GM12878 (cell line): ENCODE results near the gene RYR2. TPM values are rescaled to one million over a fixed set of nuclear protein-coding genes. Genes with fewer than 3 reads are reported as not detected.

ENCODE experiments used
- ATAC-seq: fragments of 200-7000 bp; cut with Tn5 transposase; 3 replicates; pipeline ENCODE4 v1.9.1; 2020; ENCODE audit warnings: mild to moderate bottlenecking, moderate library complexity
- BruUV-seq: library from RNA; stranded (reverse); fragments of 400-500 nt; replicated peaks from 2 replicates; lab custom pipeline; 2021; lab: Mats Ljungman, UMichigan
- CTCF ChIA-PET: fragments of 300-600 bp; sonication (Branson Sonifier 250); formaldehyde crosslinking; extraction: SDS; loops from one replicate; lab custom pipeline; 2021; ENCODE audit warnings: inconsistent platforms; lab: Yijun Ruan, JAX
- POLR2A ChIA-PET: fragments of 350-600 bp; formaldehyde crosslinking; extraction: SDS; loops from one replicate; lab custom pipeline; 2021; ENCODE audit warnings: inconsistent platforms; lab: Charles Lee
- RAD21 ChIA-PET: fragments of 300-600 bp; sonication (Branson Sonifier 250); formaldehyde crosslinking; loops from one replicate; lab custom pipeline; 2023; ENCODE audit warnings: antibody characterized with exemption; ENCODE audit not compliant: unreplicated experiment; lab: Charles Lee
- SMC1A ChIA-PET: fragments of 300-600 bp; sonication (Branson Sonifier 250); formaldehyde crosslinking; loops from one replicate; lab custom pipeline; 2023; ENCODE audit not compliant: unreplicated experiment, uncharacterized antibody; lab: Charles Lee
- DNase-seq: peaks from one replicate; pipeline ENCODE4 v3.0.0-alpha.2; 2011; ENCODE audit warnings: low read depth, low spot score
- FAIRE-seq: peaks from 3 replicates; lab custom pipeline; 2011; peaks lifted over from hg19 to GRCh38; lab: Jason Lieb, UNC
- H2AFZ ChIP-seq: 2 replicates; pipeline ENCODE4 v1.6.0; 2011; ENCODE audit warnings: low read depth, low read length, control low read depth; ENCODE audit not compliant: control insufficient read depth
- H3K27ac ChIP-seq: 2 replicates; pipeline ENCODE4 v1.5.1; 2011; ENCODE audit warnings: control low read depth; ENCODE audit not compliant: control insufficient read depth, insufficient read depth
- H3K27me3 ChIP-seq, 2 experiments: replicated peaks in 1 of 2; 2 replicates each; pipeline versions ENCODE4 v1.6.0 to v1.6.1; 2011; ENCODE audit warnings: low read length in 1 of 2; ENCODE audit not compliant: control insufficient read depth in 2 of 2, insufficient read depth in 2 of 2
- H3K36me3 ChIP-seq, 2 experiments: 2 replicates each; pipeline ENCODE4 v1.5.1; 2011; ENCODE audit warnings: low read length in 1 of 2; ENCODE audit not compliant: control insufficient read depth in 2 of 2, insufficient read depth in 2 of 2
- H3K4me1 ChIP-seq: 2 replicates; pipeline ENCODE4 v1.6.1; 2011; ENCODE audit warnings: mild to moderate bottlenecking, low read length, moderate library complexity, mixed read lengths; ENCODE audit not compliant: control insufficient read depth, insufficient read depth
- H3K4me2 ChIP-seq: 2 replicates; pipeline ENCODE4 v1.6.0; 2011; ENCODE audit warnings: control low read depth; ENCODE audit not compliant: control insufficient read depth, insufficient read depth
- H3K4me3 ChIP-seq: fragments of 200-600 bp; sonication (generic); 2 replicates; pipeline ENCODE4 v1.5.1; 2016
- H3K79me2 ChIP-seq: 2 replicates; pipeline ENCODE4 v1.6.0; 2011; ENCODE audit warnings: low read length; ENCODE audit not compliant: control insufficient read depth, insufficient read depth
- H3K9ac ChIP-seq: 2 replicates; pipeline ENCODE4 v1.8.0; 2011; ENCODE audit warnings: low read length, control low read depth, mixed read lengths; ENCODE audit not compliant: control insufficient read depth, insufficient read depth
- H3K9me3 ChIP-seq: replicated peaks from 3 replicates; pipeline ENCODE4 v1.5.1; 2011; ENCODE audit warnings: mild to moderate bottlenecking, low read length; ENCODE audit not compliant: control insufficient read depth, insufficient read depth
- H4K20me1 ChIP-seq: 2 replicates; pipeline ENCODE4 v1.6.0; 2011; ENCODE audit not compliant: control insufficient read depth, insufficient read depth
- CEBPB ChIP-seq, 2 experiments: fragments of 150-350 bp in 1 of 2; IDR thresholded peaks; 2 replicates each; pipeline ENCODE4 v1.6.1; 2012 to 2014; ENCODE audit warnings: low read depth in 2 of 2, low read length in 2 of 2, borderline replicate concordance in 1 of 2, inconsistent platforms in 1 of 2
- E4F1 ChIP-seq: fragments of 450-650 bp; IDR thresholded peaks from 2 replicates; pipeline ENCODE4 v1.6.1; 2018; ENCODE audit warnings: borderline replicate concordance, mild to moderate bottlenecking; ENCODE audit not compliant: partially characterized antibody
- FOS ChIP-seq: IDR thresholded peaks from 3 replicates; pipeline ENCODE4 v1.6.1; 2011; ENCODE audit warnings: borderline replicate concordance; ENCODE audit not compliant: insufficient read length; ENCODE audit errors: extremely low read depth
- MYC ChIP-seq: IDR thresholded peaks from 2 replicates; pipeline ENCODE4 v1.6.1; 2011; ENCODE audit warnings: mild to moderate bottlenecking, low read length, moderate library complexity, inconsistent platforms; ENCODE audit not compliant: insufficient read depth, insufficient replicate concordance, insufficient read length, severe bottlenecking
- NRF1 ChIP-seq: conservative IDR thresholded peaks from 2 replicates; pipeline ENCODE4 v1.6.1; 2011; ENCODE audit warnings: mild to moderate bottlenecking, low read depth, low read length, improper control_type of control experiment
- POLR2AphosphoS5 ChIP-seq: IDR thresholded peaks from 2 replicates; pipeline ENCODE4 v1.6.1; 2011; ENCODE audit warnings: mild to moderate bottlenecking, low read length, inconsistent platforms
- TAF1 ChIP-seq: IDR thresholded peaks from 2 replicates; pipeline ENCODE4 v1.6.1; 2011; ENCODE audit warnings: mild to moderate bottlenecking, low read depth, low read length, borderline replicate concordance
- TCF12 ChIP-seq: IDR thresholded peaks from 2 replicates; pipeline ENCODE4 v1.6.1; 2011; ENCODE audit warnings: low read depth, mild to moderate bottlenecking, low read length
- USF2 ChIP-seq: IDR thresholded peaks from 2 replicates; pipeline ENCODE4 v1.6.1; 2011; ENCODE audit warnings: low read depth, low read length, improper control_type of control experiment, borderline replicate concordance
- ZSCAN29 ChIP-seq: fragments of 450-650 bp; IDR thresholded peaks from 2 replicates; pipeline ENCODE4 v1.6.1; 2017; ENCODE audit warnings: mild to moderate bottlenecking, moderate library complexity
- WGBS: methylation state at CpG from one replicate; pipeline ENCODE4 v1.1.6; 2016; ENCODE audit warnings: low lambda C conversion rate; ENCODE audit not compliant: insufficient replicate concordance, insufficient coverage; ENCODE audit errors: missing lambda C conversion rate; 5-methylcytosine and 5-hydroxymethylcytosine counted together
- in situ Hi-C: fragments of 300-500 bp; cut with MboI; formaldehyde crosslinking; loops from 9 replicates; pipeline ENCODE4 v1.14.3; 2018; ENCODE audit warnings: mixed read lengths
- intact Hi-C: fragments of 100-400 bp; cut with micrococcal nuclease; formaldehyde crosslinking; loops from one replicate; pipeline ENCODE4 v1.14.2; 2022; ENCODE audit not compliant: unreplicated experiment
- polyA plus RNA-seq, 11 experiments: library from polyadenylated mRNA; depleted of rRNA in 4 of 11; unstranded in 6 of 11; stranded (reverse) in 5 of 11; fragments of >200 nt; fragmentation: Nextera tagmentation in 4 of 11; fragmentation: Illumina TruSeq in 1 of 11; extraction: Ambion mirVana in 4 of 11; extraction: Trizol in 1 of 11; gene quantifications; 1 replicate in 1 of 11; 2 replicates in 10 of 11; pipeline versions ENCODE4 v1.2.1 to v1.2.3, GENCODE V29; 2011 to 2016; ENCODE audit warnings: inconsistent platforms in 2 of 11, missing spikeins in 2 of 11, low read depth in 1 of 11
- total RNA-seq, 4 experiments: library from RNA; depleted of rRNA in 3 of 4; stranded (reverse); fragments of >200 nt in 3 of 4; fragmentation: Illumina TruSeq in 1 of 4; extraction: Trizol in 1 of 4; gene quantifications; 2 replicates each; pipeline versions ENCODE4 v1.2.1 to v1.2.3, GENCODE V29; 2013 to 2021
- TF ChIP-seq, protein P1 (sequence below): fragments of 450-650 bp; formaldehyde crosslinking; IDR thresholded peaks from 2 replicates; pipeline ENCODE4 v1.4.0; 2020; ENCODE audit warnings: mild to moderate bottlenecking, moderate library complexity
- TF ChIP-seq, protein P2 (sequence below): IDR thresholded peaks from 2 replicates; pipeline ENCODE4 v1.6.1; 2011; ENCODE audit warnings: borderline replicate concordance, low read depth, mild to moderate bottlenecking, moderate library complexity, mixed read lengths, low read length; ENCODE audit not compliant: insufficient read depth; ENCODE audit errors: extremely low read length

Gene RYR2
- total and polyA plus RNA-seq, 10 of the 15 experiments (the other 5 are each of a cell fraction or from before 2014, with no cell fraction given), result 0.01 to 0.04 TPM; not detected in 8

- no peak within 1 kb of the TSS for H3K4me3 ChIP-seq
- H4K20me1 ChIP-seq, result no peaks in the 10 kb centered on the region
- POLR2A ChIA-PET, result no interaction called here
- intact Hi-C loops, result no loop called here
- H3K36me3 ChIP-seq, result no peaks in the 10 kb centered on the region
- no peaks in the 10 kb centered on the region for H3K4me1 ChIP-seq
- no peak within 1 kb of the TSS for H3K4me2 ChIP-seq
- CTCF ChIA-PET, result no interaction called here
- ATAC-seq, result no peak
- BruUV-seq, result no TSS peak
- H3K79me2 ChIP-seq, result no peaks in the 10 kb centered on the region
- H3K9ac ChIP-seq, result no peak within 1 kb of the TSS
- in situ Hi-C loops, result no loop called here
- no peak within 1 kb of the TSS for H2AFZ ChIP-seq
- no peak for DNase-seq
- RAD21 ChIA-PET, result no interaction called here
- 57% methylated on average over 18 of the region's 18 CpGs for WGBS
- FAIRE-seq, result no peak
- SMC1A ChIA-PET, result no interaction called here
- H3K9me3 ChIP-seq, result no peaks in the 10 kb centered on the region
- no peak within 1 kb of the TSS for H3K27ac ChIP-seq
- peaks cover 0 to 2% of the 10 kb centered on the region in 2 experiments; a peak in 1 of 4 replicates for H3K27me3 ChIP-seq
- TF ChIP-seq TAF1, result no peak
- TF ChIP-seq TCF12, result no peak
- TF ChIP-seq POLR2AphosphoS5, result no peak
- TF ChIP-seq E4F1, result no peak
- TF ChIP-seq, protein P1, sequence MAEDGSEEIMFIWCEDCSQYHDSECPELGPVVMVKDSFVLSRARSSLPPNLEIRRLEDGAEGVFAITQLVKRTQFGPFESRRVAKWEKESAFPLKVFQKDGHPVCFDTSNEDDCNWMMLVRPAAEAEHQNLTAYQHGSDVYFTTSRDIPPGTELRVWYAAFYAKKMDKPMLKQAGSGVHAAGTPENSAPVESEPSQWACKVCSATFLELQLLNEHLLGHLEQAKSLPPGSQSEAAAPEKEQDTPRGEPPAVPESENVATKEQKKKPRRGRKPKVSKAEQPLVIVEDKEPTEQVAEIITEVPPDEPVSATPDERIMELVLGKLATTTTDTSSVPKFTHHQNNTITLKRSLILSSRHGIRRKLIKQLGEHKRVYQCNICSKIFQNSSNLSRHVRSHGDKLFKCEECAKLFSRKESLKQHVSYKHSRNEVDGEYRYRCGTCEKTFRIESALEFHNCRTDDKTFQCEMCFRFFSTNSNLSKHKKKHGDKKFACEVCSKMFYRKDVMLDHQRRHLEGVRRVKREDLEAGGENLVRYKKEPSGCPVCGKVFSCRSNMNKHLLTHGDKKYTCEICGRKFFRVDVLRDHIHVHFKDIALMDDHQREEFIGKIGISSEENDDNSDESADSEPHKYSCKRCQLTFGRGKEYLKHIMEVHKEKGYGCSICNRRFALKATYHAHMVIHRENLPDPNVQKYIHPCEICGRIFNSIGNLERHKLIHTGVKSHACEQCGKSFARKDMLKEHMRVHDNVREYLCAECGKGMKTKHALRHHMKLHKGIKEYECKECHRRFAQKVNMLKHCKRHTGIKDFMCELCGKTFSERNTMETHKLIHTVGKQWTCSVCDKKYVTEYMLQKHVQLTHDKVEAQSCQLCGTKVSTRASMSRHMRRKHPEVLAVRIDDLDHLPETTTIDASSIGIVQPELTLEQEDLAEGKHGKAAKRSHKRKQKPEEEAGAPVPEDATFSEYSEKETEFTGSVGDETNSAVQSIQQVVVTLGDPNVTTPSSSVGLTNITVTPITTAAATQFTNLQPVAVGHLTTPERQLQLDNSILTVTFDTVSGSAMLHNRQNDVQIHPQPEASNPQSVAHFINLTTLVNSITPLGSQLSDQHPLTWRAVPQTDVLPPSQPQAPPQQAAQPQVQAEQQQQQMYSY, result no peak
- no peak for TF ChIP-seq FOS
- TF ChIP-seq USF2, result no peak
- TF ChIP-seq NRF1, result no peak
- TF ChIP-seq MYC, result no peak
- no peak for TF ChIP-seq CEBPB (IDR thresholded peaks at IDR 0.05; ENCODE audit: borderline replicate concordance in 1 of 2, low read depth in 2 of 2, low read length in 2 of 2)
- no peak for TF ChIP-seq ZSCAN29
- TF ChIP-seq, protein P2, sequence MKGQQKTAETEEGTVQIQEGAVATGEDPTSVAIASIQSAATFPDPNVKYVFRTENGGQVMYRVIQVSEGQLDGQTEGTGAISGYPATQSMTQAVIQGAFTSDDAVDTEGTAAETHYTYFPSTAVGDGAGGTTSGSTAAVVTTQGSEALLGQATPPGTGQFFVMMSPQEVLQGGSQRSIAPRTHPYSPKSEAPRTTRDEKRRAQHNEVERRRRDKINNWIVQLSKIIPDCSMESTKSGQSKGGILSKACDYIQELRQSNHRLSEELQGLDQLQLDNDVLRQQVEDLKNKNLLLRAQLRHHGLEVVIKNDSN, result no peak
Measured at GRCh38 chr1:237004116-237004515, 37.9 kb upstream of the RYR2 start, which contains the start of gene MT1HL1. TSS of gene MT1HL1 (minus strand) at chr1:237004441. CDS start at chr1:237004372, 69 bp downstream.
